Renal cortex interstitium (tissue), 11 donors: ENCODE measurements around the gene SHISA7. TPM values are rescaled to one million over a fixed set of nuclear protein-coding genes. Genes with fewer than 3 reads are reported as not detected.

ENCODE experiments used
- DNase-seq, 11 donors: peaks; one replicate each; pipeline ENCODE4 v3.0.0-alpha.2; 2013; ENCODE audit warnings: low read depth in 9 of 11, low spot score in 4 of 11; ENCODE audit errors: extremely low read depth in 1 of 11
- polyA plus RNA-seq, 3 donors: library from polyadenylated mRNA; unstranded; fragments of 120-200 nt; gene quantifications; one replicate each; pipeline ENCODE4 v1.2.1, GENCODE V29; 2013; ENCODE audit not compliant: insufficient read length in 3 of 3

Gene SHISA7
- polyA plus RNA-seq, 3 donors: 0.09 to 0.30 (median 0.16) TPM

DNA sequence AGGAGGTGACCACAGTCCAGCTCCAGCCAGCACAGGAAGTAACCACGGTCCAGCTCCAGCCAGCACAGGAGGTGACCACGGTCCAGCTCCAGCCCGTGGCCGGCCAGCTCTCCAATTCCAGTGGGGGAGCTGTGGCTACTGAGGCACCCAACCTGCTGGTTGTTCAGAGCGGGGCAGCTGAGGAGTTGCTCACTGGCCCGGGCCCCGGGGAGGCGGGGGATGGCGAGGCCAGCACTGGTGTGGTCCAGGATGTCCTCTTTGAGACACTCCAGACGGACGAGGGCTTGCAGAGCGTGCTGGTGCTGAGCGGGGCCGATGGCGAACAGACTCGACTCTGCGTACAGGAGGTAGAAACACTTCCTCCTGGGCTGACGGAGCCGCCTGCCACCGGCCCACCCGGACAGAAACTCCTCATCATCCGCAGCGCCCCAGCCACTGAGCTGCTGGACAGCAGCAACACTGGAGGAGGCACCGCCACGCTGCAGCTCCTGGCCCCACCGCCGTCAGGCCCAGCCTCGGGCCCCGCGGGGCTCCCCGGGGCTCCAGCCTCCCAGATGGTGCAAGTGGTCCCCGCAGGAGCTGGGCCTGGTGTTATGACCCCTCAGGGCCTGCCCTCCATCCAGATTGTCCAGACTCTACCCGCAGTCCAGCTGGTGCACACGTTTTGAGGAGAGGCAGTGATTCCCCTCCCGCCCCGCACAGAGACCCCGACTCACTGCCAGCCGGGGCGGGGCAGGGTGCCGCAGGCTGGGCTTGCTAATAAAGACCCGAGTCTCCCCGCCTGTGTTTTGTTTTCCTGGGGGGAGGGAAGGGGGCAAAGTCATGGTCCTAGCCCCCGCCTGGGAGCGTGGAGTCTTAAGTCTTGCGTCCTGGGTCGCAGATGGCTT, 40.8 kb upstream of the SHISA7 start:
- no peak for DNase-seq

GRCh38 chr19:55482967-55483705, 40.0 kb upstream of the SHISA7 start:
- DNase-seq: no peak

- DNase-seq: no peak
These were observed 39.3 kb upstream of the SHISA7 start for GRCh38 chr19:55482156-55482961.

DNA sequence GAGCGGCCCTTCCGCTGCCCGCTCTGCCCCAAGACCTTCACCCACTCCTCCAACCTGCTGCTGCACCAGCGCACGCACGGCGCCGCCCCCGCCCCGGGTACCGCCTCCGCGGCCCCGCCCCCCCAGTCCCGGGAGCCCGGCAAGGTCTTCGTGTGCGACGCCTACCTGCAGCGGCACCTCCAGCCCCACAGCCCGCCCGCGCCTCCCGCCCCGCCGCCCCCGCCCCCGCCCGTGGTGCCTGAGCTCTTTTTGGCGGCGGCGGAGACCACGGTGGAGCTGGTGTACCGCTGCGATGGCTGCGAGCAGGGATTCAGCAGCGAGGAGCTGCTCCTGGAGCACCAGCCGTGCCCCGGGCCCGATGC, 38.7 kb upstream of the SHISA7 start:
- no peak for DNase-seq

DNA sequence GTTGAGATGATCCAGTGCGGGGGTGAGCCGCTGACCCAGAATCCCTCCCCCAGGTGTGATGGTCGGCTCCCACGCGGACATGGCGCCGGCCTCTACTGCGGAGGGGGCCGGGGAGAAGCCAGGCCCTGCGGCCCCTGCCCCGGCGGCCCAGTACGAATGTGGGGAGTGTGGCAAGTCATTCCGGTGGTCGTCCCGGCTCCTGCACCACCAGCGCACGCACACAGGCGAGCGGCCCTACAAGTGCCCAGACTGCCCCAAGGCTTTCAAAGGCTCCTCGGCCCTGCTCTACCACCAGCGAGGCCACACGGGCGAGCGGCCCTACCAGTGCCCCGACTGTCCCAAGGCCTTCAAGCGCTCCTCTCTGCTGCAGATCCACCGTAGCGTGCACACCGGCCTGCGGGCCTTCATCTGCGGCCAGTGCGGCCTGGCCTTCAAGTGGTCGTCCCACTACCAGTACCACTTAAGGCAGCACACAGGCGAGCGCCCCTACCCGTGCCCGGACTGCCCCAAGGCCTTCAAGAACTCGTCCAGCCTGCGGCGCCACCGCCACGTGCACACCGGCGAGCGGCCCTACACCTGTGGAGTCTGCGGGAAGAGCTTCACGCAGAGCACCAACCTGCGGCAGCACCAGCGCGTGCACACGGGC, 38.2 kb upstream of the SHISA7 start:
- DNase-seq: no peak

DNA sequence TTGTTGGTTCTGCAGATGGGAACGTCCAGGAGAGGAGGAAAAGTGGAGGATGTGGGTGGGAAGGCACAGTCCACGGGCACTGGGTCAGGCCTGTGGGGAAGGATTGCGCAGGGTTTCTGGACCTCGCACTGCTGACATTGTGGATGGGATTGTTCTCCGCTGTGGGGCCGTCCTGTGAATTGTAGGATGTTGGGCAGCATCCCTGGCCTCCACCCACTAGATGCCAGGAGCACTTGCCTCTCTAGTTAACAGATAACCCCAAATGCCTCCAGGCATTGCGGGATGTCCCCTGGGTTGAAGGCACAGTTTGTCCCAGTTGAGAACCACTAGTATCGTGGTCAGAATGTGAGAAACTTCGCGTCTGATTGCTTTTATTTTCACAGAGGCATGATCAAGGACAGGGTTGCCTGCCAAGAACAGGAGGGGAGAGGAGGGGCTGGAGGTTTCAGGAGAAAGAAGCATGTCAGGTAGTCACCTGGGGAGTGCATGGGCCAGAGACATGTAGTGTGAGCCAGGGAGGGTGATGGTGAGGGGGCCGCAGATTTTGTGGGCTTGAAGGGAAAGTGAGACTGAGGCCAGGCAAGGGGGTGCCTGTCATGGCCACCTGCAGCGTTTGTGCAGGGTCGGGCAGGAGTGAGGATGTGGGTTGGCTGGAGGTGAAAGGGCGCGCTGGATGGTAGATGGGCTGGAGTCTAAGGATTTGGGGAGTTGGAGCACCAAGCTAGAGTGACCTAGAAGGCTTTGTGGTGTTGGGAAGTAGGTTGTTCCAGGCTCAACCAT, 36.5 kb upstream of the SHISA7 start:
- no peak for DNase-seq

DNA sequence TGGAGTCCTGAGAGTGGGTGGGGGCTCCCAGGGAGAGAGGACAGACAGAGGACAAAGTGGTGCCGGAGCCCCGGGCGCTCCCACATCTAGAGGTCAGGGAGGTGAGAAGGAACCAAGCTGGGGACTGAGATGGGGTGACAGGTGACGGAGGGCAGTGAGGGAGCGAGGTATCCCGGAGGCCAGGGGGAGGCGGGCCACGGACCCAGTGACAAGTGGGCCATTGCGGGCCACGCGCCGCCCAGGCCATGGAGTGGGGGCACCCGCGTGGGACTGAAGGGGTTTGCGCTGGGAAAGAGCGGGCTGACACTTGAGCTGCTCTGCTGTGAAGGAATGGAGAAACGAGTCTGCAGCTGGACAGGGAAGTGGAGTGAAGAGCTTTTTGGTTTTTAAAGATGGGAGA, 35.9 kb upstream of the SHISA7 start:
- DNase-seq: no peak

DNA sequence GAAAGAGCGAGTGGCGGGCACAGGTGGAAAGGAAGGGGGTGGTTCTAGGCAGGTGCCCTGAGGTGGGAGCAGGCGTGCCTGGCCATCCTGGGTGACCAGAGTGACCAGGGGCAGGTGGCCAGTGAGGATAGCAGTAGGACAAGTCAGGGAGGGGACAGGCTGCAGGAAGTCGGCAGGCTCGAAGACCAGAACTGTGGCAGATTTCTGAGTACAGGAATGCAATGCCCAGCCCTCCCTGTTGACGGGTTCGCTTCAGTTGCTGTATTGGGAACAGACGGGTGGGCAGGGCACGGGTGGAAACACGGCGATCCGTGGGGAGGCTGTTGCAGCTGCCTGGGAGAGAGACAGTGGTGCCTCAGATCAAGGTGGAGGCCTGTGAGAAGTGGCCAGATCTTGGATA, 35.3 kb upstream of the SHISA7 start:
- no peak for DNase-seq

DNA sequence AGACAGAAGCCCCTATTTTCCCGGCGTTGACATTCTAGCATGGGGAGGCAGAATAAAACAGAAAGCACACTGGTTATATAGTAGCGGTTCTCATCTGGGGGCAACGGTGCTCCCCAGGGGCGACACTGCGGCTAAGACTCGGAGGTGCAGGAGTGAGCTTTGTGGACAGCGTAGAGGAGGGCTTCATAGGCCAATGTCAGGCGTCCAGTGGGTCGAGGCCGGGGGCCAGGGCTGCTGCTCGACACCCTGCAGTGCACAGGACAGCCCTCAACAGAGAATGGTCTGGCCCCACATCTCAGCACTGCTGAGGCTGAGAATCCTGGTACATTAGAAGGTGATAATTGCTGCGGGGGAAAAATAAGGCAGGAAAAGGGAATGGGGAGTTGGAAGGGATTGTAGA, 34.8 kb upstream of the SHISA7 start:
- no peak for DNase-seq

GRCh38 chr19:55476100-55476775, 33.1 kb upstream of the SHISA7 start, which contains the start of gene ZNF628:
Gene ZNF628, plus strand, starts transcription at chr19:55476617. Its CDS starts 3,294 bp downstream, at chr19:55479911.
- peak; percentile 95 to 99 (median 98) for DNase-seq

- DNase-seq: peak in 1 of 11 donors; percentile 72
These were observed 31.5 kb upstream of the SHISA7 start for GRCh38 chr19:55474269-55475265.

DNA sequence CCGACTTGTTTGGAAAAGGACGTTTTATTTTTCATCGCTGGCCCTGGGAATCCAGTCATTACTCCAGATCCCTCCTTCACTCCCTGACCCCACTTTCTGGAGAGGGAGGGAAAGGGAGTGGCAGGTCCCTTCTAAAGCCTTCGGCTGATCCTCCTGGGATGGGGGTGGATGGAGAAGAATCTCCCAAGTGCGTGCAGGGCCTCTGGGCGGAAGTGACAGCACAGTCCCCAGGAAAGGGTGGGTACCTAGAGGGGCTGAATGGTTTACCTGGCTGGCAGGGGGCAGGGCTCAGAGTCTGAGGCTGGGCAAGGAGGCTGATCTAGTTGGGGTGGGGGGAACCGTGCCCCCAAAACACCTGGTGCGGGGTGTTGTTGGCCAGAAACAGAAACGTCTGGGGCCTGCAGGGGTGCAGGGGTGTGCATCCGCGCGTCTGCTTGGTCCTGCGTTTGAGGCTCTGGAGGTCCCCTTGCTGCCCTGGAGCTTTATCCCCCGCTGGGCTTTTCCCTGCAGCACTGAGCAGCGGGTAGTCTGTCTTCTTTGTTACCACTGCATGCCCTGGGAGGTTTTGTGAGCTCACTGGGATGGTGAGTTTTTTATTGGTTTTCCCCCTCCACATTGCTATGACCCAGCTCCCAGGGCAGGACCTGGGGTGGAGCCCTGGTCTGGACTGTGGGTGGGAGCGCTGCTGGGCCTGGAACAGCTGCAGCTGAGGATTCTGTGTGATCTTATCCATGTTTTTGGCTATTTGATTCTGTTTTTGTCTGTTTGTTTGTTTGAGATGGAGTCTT, 30.3 kb upstream of the SHISA7 start:
- DNase-seq: no peak

DNA sequence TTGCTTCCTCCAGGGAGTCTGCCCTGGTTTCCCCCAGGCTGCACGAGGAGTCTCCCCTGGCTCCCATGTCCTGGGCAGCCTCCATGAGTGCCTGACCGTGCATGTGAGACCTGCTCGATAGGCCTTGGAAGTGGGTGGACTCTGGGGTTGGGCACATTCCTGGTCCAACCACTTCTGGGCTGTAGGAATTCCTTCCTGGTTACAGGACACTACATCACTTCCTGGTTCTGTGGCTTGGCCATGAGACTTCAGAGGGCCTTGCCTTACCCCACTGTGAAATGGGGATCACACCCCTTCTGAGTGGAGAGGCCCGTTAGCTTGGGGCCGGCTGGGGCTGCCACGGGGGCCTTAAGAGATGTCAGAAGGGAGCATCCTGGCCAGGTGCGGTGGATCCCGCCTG, 29.4 kb upstream of the SHISA7 start:
- no peak for DNase-seq

- DNase-seq: no peak
These were observed 28.2 kb upstream of the SHISA7 start for GRCh38 chr19:55471266-55471665.

- no peak for DNase-seq
These were observed 24.9 kb upstream of the SHISA7 start for GRCh38 chr19:55468054-55468393.
